Skeletal muscle cell (primary cell): Measurements from ENCODE around the gene NAA15.
"Not testable (repeated sequence)": the region's sequence is repeated elsewhere in the genome, so short reads cannot be mapped to it uniquely, and the experiment has no call there.

Source experiments
- DNase-seq: peaks from one replicate; pipeline ENCODE4 v3.0.0-alpha.2; 2010; ENCODE audit warnings: low read depth
- H3K4me3 ChIP-seq: 2 replicates; pipeline ENCODE4 v1.5.1; 2011; ENCODE audit warnings: low read depth, mild to moderate bottlenecking, control low read depth, low read length, moderate library complexity

The NAA15 gene

GRCh38 chr4:139295206-139295941, 5.9 kb upstream of the NAA15 start:
- peak; percentile 70 for DNase-seq
- H3K4me3 ChIP-seq = peak overlapping the region; percentile 70

DNA sequence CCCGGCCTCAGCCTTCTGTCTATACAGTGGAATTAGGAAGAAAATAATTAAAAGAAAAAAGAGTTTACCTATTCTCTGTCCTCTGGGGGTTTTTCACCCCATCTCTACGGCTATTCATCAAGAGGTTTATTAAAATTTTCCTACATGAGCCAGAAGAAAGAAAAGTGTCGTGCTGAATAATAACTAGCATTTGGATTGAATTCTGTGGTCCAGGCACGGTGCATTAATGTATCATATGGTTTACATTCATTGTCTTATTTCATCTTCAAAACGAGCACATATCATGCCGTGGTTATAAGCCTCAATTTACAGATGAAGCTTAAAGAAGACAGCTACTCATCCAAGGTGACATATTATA, 5.4 kb upstream of the NAA15 start:
- DNase-seq = no peak
- H3K4me3 ChIP-seq = peak overlapping the region; percentile 70

- H3K4me3 ChIP-seq = no peak overlapping the region
- no peak for DNase-seq
These were observed 4.3 kb upstream of the NAA15 start for GRCh38 chr4:139297001-139297410.

DNA sequence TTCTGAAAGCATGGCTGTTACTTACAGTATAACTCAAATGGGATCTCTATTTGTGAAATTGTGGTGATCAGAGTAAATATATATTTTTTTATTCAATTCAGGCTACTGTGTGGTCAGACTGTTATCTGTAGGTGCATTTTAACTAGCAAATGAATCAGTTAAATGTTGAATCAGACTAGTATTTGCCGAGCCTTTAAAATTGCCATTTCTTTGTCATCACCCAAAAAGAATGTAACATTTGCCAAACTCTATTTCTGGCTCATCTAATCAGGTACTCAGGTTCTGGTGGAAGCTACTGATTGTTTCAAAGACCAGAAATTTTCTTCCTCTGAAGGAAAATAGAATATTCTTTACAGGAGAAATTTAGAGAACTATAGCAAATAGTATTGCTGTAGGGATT, 1.8 kb upstream of the NAA15 start:
- DNase-seq = no peak
- peak overlapping the region; percentile 95 for H3K4me3 ChIP-seq

DNA sequence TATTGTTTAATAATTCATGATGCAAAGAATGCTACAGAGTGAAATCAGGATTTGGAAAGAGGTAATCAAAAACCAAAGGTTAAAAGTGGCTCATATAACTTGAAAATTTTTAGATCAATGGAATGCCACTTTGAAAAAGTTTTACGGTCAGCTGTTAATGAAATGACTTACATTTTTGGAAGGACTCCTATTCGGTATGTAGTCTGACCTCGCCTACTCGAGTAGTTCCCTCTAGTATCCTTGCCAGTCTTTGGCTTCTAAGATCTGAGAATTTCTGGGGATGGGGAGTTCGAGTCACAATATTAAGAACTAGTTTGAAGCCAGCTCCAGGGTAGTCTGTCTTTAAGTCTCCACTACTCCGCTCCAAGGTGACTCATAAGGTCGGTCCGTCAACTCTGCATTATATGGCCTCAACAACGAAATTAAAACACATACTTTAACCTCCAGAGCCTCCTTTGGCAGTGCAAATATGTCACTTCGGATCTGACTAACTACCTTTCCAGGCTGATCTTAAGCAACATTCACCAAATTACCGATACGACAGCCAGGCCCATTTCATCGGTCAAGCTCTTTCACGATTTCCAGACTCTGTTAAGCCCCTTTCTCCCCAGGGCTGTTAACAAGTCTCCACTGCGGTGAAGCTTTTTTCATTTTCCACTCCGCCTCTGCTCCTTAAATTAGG, 733 bp upstream of the NAA15 start:
- peak overlapping the region; percentile 95 for H3K4me3 ChIP-seq
- peak; percentile 49 for DNase-seq

DNA sequence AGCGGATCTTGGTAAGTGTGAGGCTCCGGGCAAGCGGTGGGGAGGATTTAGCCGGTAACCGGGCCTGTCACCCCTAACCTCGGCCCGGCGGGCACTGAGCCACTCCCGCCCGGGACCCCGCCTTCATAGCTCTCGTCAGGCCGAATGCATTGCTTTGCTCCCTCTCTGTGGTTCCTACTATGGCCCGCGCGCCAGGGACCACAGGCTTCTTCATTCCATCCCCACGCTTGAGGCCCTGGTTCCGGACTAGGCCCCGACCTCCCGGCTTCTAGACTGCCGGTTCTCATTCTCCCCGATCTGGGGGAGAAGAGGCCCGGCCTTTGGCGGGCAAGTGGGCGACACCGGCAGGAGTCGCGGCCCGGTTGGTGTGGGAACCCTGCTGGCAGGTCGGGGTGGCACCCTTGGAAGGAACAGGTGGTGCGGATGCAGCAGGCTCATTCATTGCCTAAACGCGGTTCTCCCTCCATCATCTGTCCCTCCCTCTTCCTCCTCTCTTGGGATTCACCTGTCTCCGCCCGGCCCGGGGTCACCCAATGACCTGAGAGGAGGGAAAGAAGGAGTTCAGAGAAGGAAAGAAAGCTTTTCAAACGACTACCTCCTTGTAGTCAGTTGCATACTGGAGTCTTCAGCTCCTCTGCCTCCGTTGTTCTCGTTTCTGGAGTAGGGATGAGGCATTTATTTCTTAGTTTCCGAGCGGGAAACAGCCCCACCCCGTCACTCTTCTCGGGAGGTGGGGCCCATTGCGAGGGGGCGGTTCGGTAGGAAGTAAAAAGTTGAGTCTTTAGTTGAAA, 711 bp downstream of the NAA15 start, which contains the start of gene NDUFC1:
Gene NDUFC1, minus strand, starts transcription at position 657 of the 791 bp plus-strand sequence. CDS start 6,679 bp downstream, outside the sequence.
- peak within 1 kb of the TSS; percentile 95 for H3K4me3 ChIP-seq
- no peak for DNase-seq

- no peak overlapping the region for H3K4me3 ChIP-seq
- DNase-seq = no peak
These were observed 3.6 kb downstream of the NAA15 start for GRCh38 chr4:139304920-139305319.

DNA sequence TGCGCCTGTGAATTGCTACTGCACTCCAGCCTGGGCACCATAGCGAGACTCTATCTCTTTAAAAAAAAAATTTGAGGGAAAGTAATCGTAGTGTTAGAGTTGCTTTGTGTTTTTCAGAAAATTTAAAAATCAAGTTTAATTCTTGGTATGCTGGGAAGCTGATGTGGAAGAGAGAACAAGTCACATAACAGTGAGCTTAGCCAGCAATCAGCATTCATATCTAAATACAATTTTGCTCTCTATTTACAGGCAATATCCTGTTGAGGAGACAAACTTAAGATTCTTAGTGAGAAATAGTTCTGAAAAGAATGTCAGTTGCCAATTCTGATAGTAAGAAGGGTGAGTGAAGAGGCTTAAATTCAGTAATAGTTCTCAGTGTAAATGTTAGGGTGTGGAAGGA, 10.6 kb downstream of the NAA15 start:
- H3K4me3 ChIP-seq = no peak overlapping the region
- no peak for DNase-seq

GRCh38 chr4:139312552-139313332, 11.4 kb downstream of the NAA15 start:
- no peak for DNase-seq
- no peak overlapping the region for H3K4me3 ChIP-seq

GRCh38 chr4:139313414-139313813, 12.1 kb downstream of the NAA15 start:
- H3K4me3 ChIP-seq, DNase-seq: not testable (repeated sequence)

DNA sequence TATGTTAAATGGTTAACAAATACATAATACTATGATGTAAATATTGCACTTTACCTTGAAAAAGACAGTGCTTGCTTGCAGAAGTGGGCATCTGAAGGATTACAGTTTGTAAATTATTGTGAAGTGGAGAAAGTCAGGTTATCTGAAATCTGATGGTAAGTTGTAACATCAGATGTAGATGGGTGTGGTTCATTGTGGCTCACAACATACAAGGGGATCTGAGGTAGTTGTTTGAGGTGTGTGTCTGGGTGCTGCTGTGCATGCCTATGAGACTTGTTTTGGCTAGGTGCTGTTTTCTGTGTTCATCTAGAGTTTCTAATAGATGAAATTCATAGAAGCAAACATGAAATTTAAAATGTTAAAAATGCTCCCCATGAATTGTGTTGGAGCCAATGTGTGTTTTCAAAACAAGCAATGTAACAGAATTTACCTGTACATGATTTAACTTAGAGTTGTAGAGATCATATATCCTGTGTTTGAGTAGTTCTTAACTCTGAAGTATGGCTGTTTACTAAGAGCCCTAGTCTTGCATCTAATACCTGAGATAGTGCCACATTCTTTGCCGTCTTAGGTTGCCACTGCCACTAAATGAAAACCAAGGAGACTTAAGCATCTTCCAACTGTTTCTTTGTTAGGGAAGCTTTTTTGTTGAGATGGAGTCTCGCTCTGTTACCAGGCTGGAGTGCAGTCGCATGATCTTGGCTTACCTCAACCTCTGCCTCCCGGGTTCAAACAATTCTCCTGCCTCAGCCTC, 12.9 kb downstream of the NAA15 start:
- H3K4me3 ChIP-seq = no peak overlapping the region
- DNase-seq = no peak

DNA sequence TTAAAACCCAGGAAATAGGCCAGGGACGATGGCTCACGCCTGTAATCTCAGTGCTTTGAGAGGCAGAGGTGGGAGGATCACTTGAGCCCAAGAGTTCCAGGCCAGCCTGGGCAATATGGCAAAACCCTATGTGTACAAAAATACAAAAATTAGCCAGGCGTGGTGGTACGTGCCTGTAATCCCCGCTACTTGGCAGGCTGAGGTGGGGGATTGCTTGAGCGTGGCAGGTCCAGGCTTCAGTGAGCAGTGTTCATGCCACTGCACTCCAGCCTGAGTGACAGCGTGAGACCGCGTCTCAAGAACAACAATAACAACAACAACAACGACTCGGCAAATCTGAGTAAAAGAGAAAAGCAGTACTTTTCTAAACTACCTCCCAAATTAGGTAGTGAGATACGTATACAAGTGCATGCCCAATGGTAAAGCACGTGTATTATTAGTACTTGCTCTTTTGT, 13.9 kb downstream of the NAA15 start:
- DNase-seq = no peak
- no peak overlapping the region for H3K4me3 ChIP-seq

GRCh38 chr4:139316733-139317132, 15.4 kb downstream of the NAA15 start:
- H3K4me3 ChIP-seq = no peak overlapping the region
- DNase-seq = no peak

GRCh38 chr4:139317635-139318034, 16.3 kb downstream of the NAA15 start:
- no peak overlapping the region for H3K4me3 ChIP-seq
- DNase-seq = no peak

GRCh38 chr4:139319571-139319970, 18.3 kb downstream of the NAA15 start:
- H3K4me3 ChIP-seq = no peak overlapping the region
- no peak for DNase-seq

- not testable (repeated sequence) for DNase-seq, H3K4me3 ChIP-seq
These were observed 20.8 kb downstream of the NAA15 start for GRCh38 chr4:139322070-139322469.

DNA sequence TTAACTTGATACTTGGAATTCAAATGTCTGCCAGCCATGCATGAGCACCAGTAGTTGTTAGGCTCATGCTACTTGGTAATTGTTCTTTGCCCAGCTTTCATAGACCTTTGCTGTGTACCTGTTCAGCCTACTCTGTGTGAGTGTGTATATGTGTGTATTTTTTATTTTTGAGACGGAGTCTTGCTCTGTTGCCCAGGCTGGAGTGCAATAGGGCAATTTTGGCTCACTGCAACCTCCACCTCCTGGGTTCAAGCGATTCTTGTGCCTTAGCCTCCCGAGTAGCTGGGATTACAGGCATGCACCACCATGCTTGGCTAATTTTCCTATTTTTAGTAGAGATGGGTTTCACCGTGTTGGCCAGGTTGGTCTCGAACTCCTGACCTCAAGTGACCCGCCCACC, 21.2 kb downstream of the NAA15 start:
- not testable (repeated sequence) for DNase-seq, H3K4me3 ChIP-seq

DNA sequence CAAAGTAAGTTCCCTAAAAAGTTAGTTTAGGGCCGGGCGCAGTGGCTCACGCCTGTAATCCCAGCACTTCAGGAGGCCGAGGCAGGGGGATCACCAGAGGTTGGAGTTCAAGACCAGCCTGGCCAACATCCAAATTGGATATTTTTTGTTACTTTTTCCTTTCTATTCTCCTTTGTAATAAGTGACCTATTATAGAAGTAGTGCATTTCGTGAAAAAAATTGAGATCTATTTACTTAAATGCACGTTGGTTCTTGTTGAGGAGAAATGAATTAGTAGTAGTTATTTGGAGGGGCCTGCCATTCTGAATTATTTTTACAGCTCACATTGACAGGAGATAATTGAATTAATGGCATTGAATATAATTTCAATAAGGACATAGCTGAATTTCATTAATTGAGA, 23.3 kb downstream of the NAA15 start:
- no peak for DNase-seq
- no peak overlapping the region for H3K4me3 ChIP-seq
